Hepatocyte (in vitro differentiated cells): Measurements from ENCODE around the gene FIGNL2. TPM values are rescaled to one million over a fixed set of nuclear protein-coding genes. Genes with fewer than 3 reads are reported as not detected.

Source experiments
- DNase-seq: peaks from one replicate; pipeline ENCODE4 v3.0.0-alpha.2; 2016; ENCODE audit warnings: low spot score
- H2AFZ ChIP-seq: fragments of 200-600 bp; sonication (generic); 2 replicates; pipeline ENCODE4 v1.6.0; 2016; ENCODE audit warnings: antibody characterized with exemption, mild to moderate bottlenecking
- H3K27ac ChIP-seq: fragments of 200-600 bp; sonication (generic); 2 replicates; pipeline ENCODE4 v1.5.1; 2016; ENCODE audit warnings: mild to moderate bottlenecking
- H3K27me3 ChIP-seq: fragments of 200-600 bp; sonication (generic); 2 replicates; pipeline ENCODE4 v1.6.1; 2016
- H3K36me3 ChIP-seq: fragments of 200-600 bp; sonication (generic); replicated peaks from 2 replicates; pipeline ENCODE4 v1.5.1; 2016; ENCODE audit warnings: low read depth; ENCODE audit not compliant: insufficient read depth
- H3K4me1 ChIP-seq: fragments of 200-600 bp; sonication (generic); 2 replicates; pipeline ENCODE4 v1.5.1; 2016; ENCODE audit warnings: mild to moderate bottlenecking, moderate library complexity; ENCODE audit not compliant: insufficient read depth
- H3K4me2 ChIP-seq: fragments of 200-600 bp; sonication (generic); 2 replicates; pipeline ENCODE4 v1.6.0; 2016
- H3K4me3 ChIP-seq: fragments of 200-600 bp; sonication (generic); 2 replicates; pipeline ENCODE4 v1.5.1; 2016; ENCODE audit warnings: mild to moderate bottlenecking
- H3K79me2 ChIP-seq: fragments of 200-600 bp; sonication (generic); 2 replicates; pipeline ENCODE4 v1.6.0; 2017; ENCODE audit warnings: mild to moderate bottlenecking
- H3K9me2 ChIP-seq: fragments of 200-600 bp; sonication (generic); replicated peaks from 2 replicates; pipeline ENCODE4 v1.6.0; 2017; ENCODE audit warnings: mild to moderate bottlenecking; ENCODE audit not compliant: insufficient read depth
- H3K9me3 ChIP-seq: fragments of 200-600 bp; sonication (generic); 2 replicates; pipeline ENCODE4 v1.5.1; 2016; ENCODE audit warnings: low read depth, mild to moderate bottlenecking
- H4K20me1 ChIP-seq: fragments of 200-600 bp; sonication (generic); 2 replicates; pipeline ENCODE4 v1.6.0; 2016; ENCODE audit warnings: mild to moderate bottlenecking; ENCODE audit not compliant: insufficient read depth, poor library complexity, severe bottlenecking
- CTCF ChIP-seq: fragments of 200-600 bp; sonication (generic); IDR thresholded peaks from 2 replicates; pipeline ENCODE4 v1.5.1; 2016; ENCODE audit warnings: antibody characterized with exemption, mild to moderate bottlenecking; ENCODE audit not compliant: poor library complexity
- EZH2 ChIP-seq: fragments of 200-600 bp; sonication (generic); IDR thresholded peaks from 2 replicates; pipeline ENCODE4 v1.6.1; 2016; ENCODE audit warnings: antibody characterized with exemption, mild to moderate bottlenecking, borderline replicate concordance
- EZH2phosphoT487 ChIP-seq: fragments of 200-600 bp; sonication (generic); IDR thresholded peaks from one replicate; pipeline ENCODE4 v1.6.1; 2018; ENCODE audit warnings: antibody characterized with exemption, mild to moderate bottlenecking, low read depth, moderate library complexity; ENCODE audit not compliant: unreplicated experiment, severe bottlenecking
- WGBS: methylation state at CpG from one replicate; pipeline ENCODE4 v1.1.6; 2016; ENCODE audit warnings: low lambda C conversion rate; ENCODE audit errors: missing lambda C conversion rate; 5-methylcytosine and 5-hydroxymethylcytosine counted together
- polyA plus RNA-seq: library from polyadenylated mRNA; unstranded; fragments of >200 nt; fragmentation: Nextera tagmentation; extraction: Ambion mirVana; gene quantifications from 2 replicates; pipeline ENCODE4 v1.2.1, GENCODE V29; 2016
- total RNA-seq: library from RNA; depleted of rRNA; stranded (reverse); fragments of >200 nt; gene quantifications from 2 replicates; pipeline ENCODE4 v1.2.3, GENCODE V29; 2014

Gene FIGNL2
- total and polyA plus RNA-seq, 2 experiments from 2014 or later: 1.1 to 3.2 TPM

- Histone ChIP-seq H3K9me2 (no peaks in the 10 kb centered on the region), H3K9me3 (no peaks in the 10 kb centered on the region), H3K79me2 (peaks cover 6% of the 10 kb centered on the region), H3K4me1 (peaks cover 4% of the 10 kb centered on the region), H3K27me3 (no peaks in the 10 kb centered on the region), H3K4me3 (no peak overlapping the region), H4K20me1 (no peaks in the 10 kb centered on the region), H2AFZ (no peak overlapping the region), H3K36me3 (no peaks in the 10 kb centered on the region), H3K4me2 (no peak overlapping the region), H3K27ac (no peak overlapping the region)
- DNase-seq: no peak
- TF ChIP-seq CTCF (no peak), EZH2 (no peak), EZH2phosphoT487 (no peak)
- 73% methylated on average over 4 of the region's 4 CpGs for WGBS
Measured at GRCh38 chr12:51826881-51827280, 21.6 kb downstream of the FIGNL2 start.

GRCh38 chr12:51825216-51825615 is 23.3 kb downstream of the FIGNL2 start:
- Histone ChIP-seq H4K20me1 (no peaks in the 10 kb centered on the region), H3K36me3 (no peaks in the 10 kb centered on the region), H3K4me1 (peaks cover 4% of the 10 kb centered on the region), H3K79me2 (peaks cover 4% of the 10 kb centered on the region), H3K4me3 (no peak overlapping the region), H3K9me3 (no peaks in the 10 kb centered on the region), H3K4me2 (no peak overlapping the region), H3K27ac (no peak overlapping the region), H3K27me3 (no peaks in the 10 kb centered on the region), H2AFZ (no peak overlapping the region), H3K9me2 (no peaks in the 10 kb centered on the region)
- WGBS: 95% methylated on average over 5 of the region's 5 CpGs
- TF ChIP-seq EZH2phosphoT487 (no peak), EZH2 (no peak), CTCF (no peak)
- no peak for DNase-seq

GRCh38 chr12:51823875-51824565 is 24.5 kb downstream of the FIGNL2 start:
- Histone ChIP-seq H4K20me1 (no peaks in the 10 kb centered on the region), H3K9me3 (no peaks in the 10 kb centered on the region), H3K4me3 (no peak overlapping the region), H3K27ac (no peak overlapping the region), H3K27me3 (no peaks in the 10 kb centered on the region), H3K36me3 (no peaks in the 10 kb centered on the region), H3K9me2 (no peaks in the 10 kb centered on the region), H3K4me2 (no peak overlapping the region), H3K79me2 (peaks cover 4% of the 10 kb centered on the region), H2AFZ (no peak overlapping the region), H3K4me1 (peaks cover 4% of the 10 kb centered on the region)
- TF ChIP-seq EZH2phosphoT487 (no peak), CTCF (peak; percentile 59)
- 38% methylated on average over 6 of the region's 6 CpGs for WGBS
- peak; percentile 82 for DNase-seq

GRCh38 chr12:51822956-51823355 is 25.6 kb downstream of the FIGNL2 start:
- H3K9me2 ChIP-seq: no peaks in the 10 kb centered on the region
- H3K27ac ChIP-seq: no peak overlapping the region
- no peaks in the 10 kb centered on the region for H3K4me1 ChIP-seq
- H3K9me3 ChIP-seq: no peaks in the 10 kb centered on the region
- no peak for DNase-seq
- TF ChIP-seq EZH2 (no peak), EZH2phosphoT487 (no peak), CTCF (no peak)
- H4K20me1 ChIP-seq: no peaks in the 10 kb centered on the region
- no peaks in the 10 kb centered on the region for H3K27me3 ChIP-seq
- no peak overlapping the region for H3K4me2 ChIP-seq
- H2AFZ ChIP-seq: no peak overlapping the region
- 88% methylated on average over 4 of the region's 4 CpGs for WGBS
- peaks cover 4% of the 10 kb centered on the region for H3K79me2 ChIP-seq
- no peaks in the 10 kb centered on the region for H3K36me3 ChIP-seq
- H3K4me3 ChIP-seq: no peak overlapping the region
